ENCODE results near the gene RAP2A. TPM values are rescaled to one million over a fixed set of nuclear protein-coding genes. Genes with fewer than 3 reads are reported as not detected.

Gene RAP2A
- total and polyA plus RNA-seq, 4 donors = 3.1 to 37.2 (median 6.7) TPM

GRCh38 chr13:97502181-97502580 lies 68.2 kb downstream of the RAP2A start:
- WGBS = 57% methylated on average over 4 of the region's 4 CpGs
- Histone ChIP-seq H3K27ac (ENCODE audit: low read depth in 1 of 2, low read length in 2 of 2) (no peak overlapping the region), H3K36me3 (ENCODE audit: control insufficient read depth in 4 of 4, insufficient read depth in 3 of 4, low read depth in 1 of 4, low read length in 3 of 4) (no peaks in the 10 kb centered on the region), H3K4me3 (ENCODE audit: low read depth in 1 of 3, low read length in 3 of 3) (no peak overlapping the region), H3K27me3 (ENCODE audit: control insufficient read depth in 4 of 4, insufficient read depth in 4 of 4, low read length in 3 of 4) (no peaks in the 10 kb centered on the region), H3K9me3 (ENCODE audit: control insufficient read depth in 4 of 4, low read length in 3 of 4) (no peaks in the 10 kb centered on the region), H3K9ac (ENCODE audit: low read depth in 1 of 2, low read length in 2 of 2) (no peak overlapping the region), H3K4me1 (ENCODE audit: control insufficient read depth in 4 of 4, insufficient read depth in 4 of 4, low read length in 3 of 4) (no peaks in the 10 kb centered on the region)
- TF ChIP-seq SP1 (IDR thresholded peaks at IDR 0.05) (no peak), EGR1 (IDR thresholded peaks at IDR 0.05; ENCODE audit: low read depth in 2 of 2) (no peak), YY1 (IDR thresholded peaks at IDR 0.05) (no peak), FOXA1 (IDR thresholded peaks at IDR 0.05) (no peak), RAD21 (IDR thresholded peaks at IDR 0.05) (no peak), HNF4A (conservative IDR thresholded peaks at IDR 0.05) (no peak), REST (IDR thresholded peaks at IDR 0.05) (no peak), NR2F2 (IDR thresholded peaks at IDR 0.05) (no peak), FOXA2 (IDR thresholded peaks at IDR 0.05) (no peak)
- TF ChIP-seq, protein P1, sequence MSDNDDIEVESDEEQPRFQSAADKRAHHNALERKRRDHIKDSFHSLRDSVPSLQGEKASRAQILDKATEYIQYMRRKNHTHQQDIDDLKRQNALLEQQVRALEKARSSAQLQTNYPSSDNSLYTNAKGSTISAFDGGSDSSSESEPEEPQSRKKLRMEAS (IDR thresholded peaks at IDR 0.05) = no peak
- TF ChIP-seq, protein P2, sequence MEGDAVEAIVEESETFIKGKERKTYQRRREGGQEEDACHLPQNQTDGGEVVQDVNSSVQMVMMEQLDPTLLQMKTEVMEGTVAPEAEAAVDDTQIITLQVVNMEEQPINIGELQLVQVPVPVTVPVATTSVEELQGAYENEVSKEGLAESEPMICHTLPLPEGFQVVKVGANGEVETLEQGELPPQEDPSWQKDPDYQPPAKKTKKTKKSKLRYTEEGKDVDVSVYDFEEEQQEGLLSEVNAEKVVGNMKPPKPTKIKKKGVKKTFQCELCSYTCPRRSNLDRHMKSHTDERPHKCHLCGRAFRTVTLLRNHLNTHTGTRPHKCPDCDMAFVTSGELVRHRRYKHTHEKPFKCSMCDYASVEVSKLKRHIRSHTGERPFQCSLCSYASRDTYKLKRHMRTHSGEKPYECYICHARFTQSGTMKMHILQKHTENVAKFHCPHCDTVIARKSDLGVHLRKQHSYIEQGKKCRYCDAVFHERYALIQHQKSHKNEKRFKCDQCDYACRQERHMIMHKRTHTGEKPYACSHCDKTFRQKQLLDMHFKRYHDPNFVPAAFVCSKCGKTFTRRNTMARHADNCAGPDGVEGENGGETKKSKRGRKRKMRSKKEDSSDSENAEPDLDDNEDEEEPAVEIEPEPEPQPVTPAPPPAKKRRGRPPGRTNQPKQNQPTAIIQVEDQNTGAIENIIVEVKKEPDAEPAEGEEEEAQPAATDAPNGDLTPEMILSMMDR (IDR thresholded peaks at IDR 0.05; ENCODE audit: low read depth, low read length, missing input control) = no peak
- DNase-seq (ENCODE audit: low spot score) = no peak

GRCh38 chr13:97502706-97503105 lies 68.7 kb downstream of the RAP2A start:
- no peak for DNase-seq (ENCODE audit: low spot score)
- TF ChIP-seq ZBTB33 (IDR thresholded peaks at IDR 0.05) = no peak

More at GRCh38 chr13:97502706-97503105, 68.7 kb downstream of the RAP2A start:
- 41% methylated on average over 1 of the region's 1 CpG for WGBS
- H3K27me3 ChIP-seq (ENCODE audit: control insufficient read depth in 4 of 4, insufficient read depth in 4 of 4, low read length in 3 of 4) = no peaks in the 10 kb centered on the region
- no peaks in the 10 kb centered on the region for H3K36me3 ChIP-seq (ENCODE audit: control insufficient read depth in 4 of 4, insufficient read depth in 3 of 4, low read depth in 1 of 4, low read length in 3 of 4)
- H3K9me3 ChIP-seq (ENCODE audit: control insufficient read depth in 4 of 4, low read length in 3 of 4) = no peaks in the 10 kb centered on the region
- H3K4me3 ChIP-seq (ENCODE audit: low read depth in 1 of 3, low read length in 3 of 3) = no peak overlapping the region
- no peak overlapping the region for H3K27ac ChIP-seq (ENCODE audit: low read depth in 1 of 2, low read length in 2 of 2)
- no peak overlapping the region for H3K9ac ChIP-seq (ENCODE audit: low read depth in 1 of 2, low read length in 2 of 2)
- H3K4me1 ChIP-seq (ENCODE audit: control insufficient read depth in 4 of 4, insufficient read depth in 4 of 4, low read length in 3 of 4) = no peaks in the 10 kb centered on the region

Measured in liver (tissue), 9 donors.